HL-60/S4 treated with phorbol 12-myristate 13-acetate at 8.2 ng/mL for 4 days and 3 days (cell line): ENCODE results near the gene GALNT18.

Experiments used
- in situ Hi-C: fragments of 300-500 bp; cut with MboI; formaldehyde crosslinking; loops from 2 replicates; pipeline ENCODE4 v1.15.0; 2022; ENCODE audit warnings: low sequenced_read_pairs

The GALNT18 gene

GRCh38 chr11:11569936-11570491, 51.8 kb downstream of the GALNT18 start:
- in situ Hi-C loops, result no loop called here

- in situ Hi-C loops, result no loop called here
Measured at GRCh38 chr11:11568651-11569229, 53.1 kb downstream of the GALNT18 start.

- in situ Hi-C loops, result no loop called here
Measured at GRCh38 chr11:11567936-11568650, 53.7 kb downstream of the GALNT18 start.

GRCh38 chr11:11565636-11566035, 56.2 kb downstream of the GALNT18 start:
- in situ Hi-C loops, result no loop called here

GRCh38 chr11:11563200-11563975, 58.4 kb downstream of the GALNT18 start:
- in situ Hi-C loops, result no loop called here

- in situ Hi-C loops, result no loop called here
Measured at GRCh38 chr11:11561991-11562390, 59.8 kb downstream of the GALNT18 start.

- in situ Hi-C loops, result no loop called here
Measured at GRCh38 chr11:11558826-11559225, 63.0 kb downstream of the GALNT18 start.

- in situ Hi-C loops, result no loop called here
Measured at GRCh38 chr11:11558396-11558795, 63.4 kb downstream of the GALNT18 start.

- in situ Hi-C loops, result no loop called here
Measured at GRCh38 chr11:11555208-11555607, 66.6 kb downstream of the GALNT18 start.

GRCh38 chr11:11553573-11553972, 68.2 kb downstream of the GALNT18 start:
- in situ Hi-C loops, result no loop called here

GRCh38 chr11:11552529-11553087, 69.2 kb downstream of the GALNT18 start:
- in situ Hi-C loops, result no loop called here

GRCh38 chr11:11550534-11550933, 71.3 kb downstream of the GALNT18 start:
- in situ Hi-C loops, result no loop called here

- in situ Hi-C loops, result no loop called here
Measured at GRCh38 chr11:11545285-11546275, 76.2 kb downstream of the GALNT18 start.

GRCh38 chr11:11543656-11544055, 78.1 kb downstream of the GALNT18 start:
- in situ Hi-C loops, result no loop called here

GRCh38 chr11:11540157-11540556, 81.6 kb downstream of the GALNT18 start:
- in situ Hi-C loops, result no loop called here

- in situ Hi-C loops, result no loop called here
Measured at GRCh38 chr11:11538277-11538960, 83.4 kb downstream of the GALNT18 start.

- in situ Hi-C loops, result no loop called here
Measured at GRCh38 chr11:11537871-11538270, 83.9 kb downstream of the GALNT18 start.

GRCh38 chr11:11537372-11537771, 84.4 kb downstream of the GALNT18 start:
- in situ Hi-C loops, result no loop called here

GRCh38 chr11:11536650-11537049, 85.2 kb downstream of the GALNT18 start:
- in situ Hi-C loops, result no loop called here

- in situ Hi-C loops, result no loop called here
Measured at GRCh38 chr11:11535611-11536010, 86.2 kb downstream of the GALNT18 start.
